GM12872 (cell line): Measurements from ENCODE around the gene COL9A1.

Source experiments
- CTCF ChIP-seq: IDR thresholded peaks from 3 replicates; pipeline ENCODE4 v1.5.1; 2011; ENCODE audit warnings: low read depth, mild to moderate bottlenecking, low read length, moderate library complexity; ENCODE audit not compliant: insufficient read depth

COL9A1 gene

DNA sequence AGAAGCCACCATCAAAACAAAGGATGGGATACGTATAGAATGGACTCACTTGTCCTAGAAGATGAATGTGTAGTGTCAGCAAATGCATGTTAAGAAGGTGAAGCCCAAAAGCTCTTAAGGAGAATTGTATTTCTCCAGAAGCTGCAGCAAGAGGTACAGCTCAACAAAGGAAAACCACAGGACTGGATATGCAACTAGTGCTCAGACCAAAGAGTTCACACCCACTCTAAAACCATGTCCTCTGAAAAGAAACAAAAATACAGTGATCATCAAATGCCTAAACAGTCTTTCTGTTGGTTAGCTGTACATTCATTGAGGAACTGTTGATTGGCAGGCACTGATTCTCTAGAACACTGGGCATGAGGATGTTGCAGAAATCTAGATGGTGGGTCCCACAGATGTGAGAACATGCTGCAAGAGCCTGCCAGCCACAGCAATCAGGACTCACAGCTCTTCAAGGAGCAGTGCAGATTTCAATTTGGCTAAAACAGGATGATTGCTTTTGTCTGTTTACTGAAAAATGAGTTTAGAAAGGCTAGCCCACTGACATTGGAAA, 94.6 kb downstream of the COL9A1 start:
- no peak for TF ChIP-seq CTCF

DNA sequence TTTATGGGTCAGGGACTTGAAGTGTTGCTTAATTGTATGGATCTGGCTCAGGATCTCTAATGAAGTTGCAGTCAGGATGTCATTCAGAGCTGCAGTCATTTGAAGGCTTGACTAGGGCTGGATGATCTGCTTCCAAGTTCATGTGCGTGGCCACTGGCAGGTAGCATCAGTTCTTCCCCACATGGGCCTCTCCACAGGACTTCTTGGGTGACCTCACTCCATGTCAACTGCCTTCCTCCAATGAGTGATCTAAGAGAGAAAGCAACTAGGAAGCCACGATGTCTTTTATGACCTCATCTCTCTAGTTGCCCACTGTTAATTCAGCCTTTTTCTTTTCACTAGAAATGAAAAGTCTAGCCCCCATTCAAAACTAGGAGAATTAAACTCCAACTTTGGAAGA, 104.1 kb downstream of the COL9A1 start:
- TF ChIP-seq CTCF = no peak

- TF ChIP-seq CTCF = no peak
These were observed 106.4 kb downstream of the COL9A1 start for GRCh38 chr6:70196531-70196930.

- no peak for TF ChIP-seq CTCF
These were observed 108.5 kb downstream of the COL9A1 start for GRCh38 chr6:70194421-70194820.

GRCh38 chr6:70188202-70188601, 114.7 kb downstream of the COL9A1 start:
- no peak for TF ChIP-seq CTCF

- TF ChIP-seq CTCF = no peak
These were observed 116.4 kb downstream of the COL9A1 start for GRCh38 chr6:70186461-70186860.

DNA sequence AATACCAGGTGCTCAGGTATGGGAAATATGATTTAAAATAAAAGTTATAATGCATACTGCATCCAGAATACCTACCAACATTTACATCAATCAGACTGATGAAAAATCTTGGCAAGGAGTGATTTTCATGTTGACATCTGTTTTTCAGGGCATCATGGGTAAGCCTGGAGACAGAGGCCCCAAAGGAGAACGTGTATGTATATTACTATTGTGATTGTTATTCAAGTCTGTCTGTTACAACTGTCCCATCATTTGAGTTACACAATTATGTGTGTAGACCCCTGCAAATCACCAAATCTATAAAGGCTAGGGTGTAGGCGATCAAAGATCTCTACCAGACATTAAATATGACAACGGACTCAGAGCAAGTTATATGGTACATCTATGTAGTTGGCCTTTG, 118.2 kb downstream of the COL9A1 start:
- TF ChIP-seq CTCF = no peak
